Kidney epithelial cell (primary cell): ENCODE data around the gene PDZRN4. TPM values are rescaled to one million over a fixed set of nuclear protein-coding genes. Genes with fewer than 3 reads are reported as not detected.

ENCODE experiments used
- DNase-seq: peaks from one replicate; pipeline ENCODE4 v3.0.0-alpha.2; 2010; ENCODE audit warnings: low read depth
- H3K27me3 ChIP-seq: 2 replicates; pipeline ENCODE4 v1.6.0; 2011; ENCODE audit warnings: low read length; ENCODE audit not compliant: control insufficient read depth, insufficient read depth
- H3K36me3 ChIP-seq: 2 replicates; pipeline ENCODE4 v1.5.1; 2011; ENCODE audit warnings: low read length; ENCODE audit not compliant: control insufficient read depth, insufficient read depth
- H3K4me3 ChIP-seq: 2 replicates; pipeline ENCODE4 v1.5.1; 2011; ENCODE audit warnings: low read depth, mild to moderate bottlenecking, control low read depth, low read length
- CTCF ChIP-seq: IDR thresholded peaks from 2 replicates; pipeline ENCODE4 v1.5.1; 2011; ENCODE audit warnings: mild to moderate bottlenecking, moderate library complexity, low read length, control low read depth, inconsistent platforms; ENCODE audit not compliant: insufficient read depth, poor library complexity, severe bottlenecking
- total RNA-seq: library from RNA; depleted of rRNA; stranded (reverse); fragments of >200 nt; gene quantifications from 2 replicates; pipeline ENCODE4 v1.2.3, GENCODE V29; 2015

Gene PDZRN4
- total RNA-seq, 1 donor from 2014 or later, result not detected

GRCh38 chr12:41438854-41439541 is 250.9 kb downstream of the PDZRN4 start:
- no peak overlapping the region for H3K4me3 ChIP-seq
- DNase-seq, result no peak
- no peak for TF ChIP-seq CTCF
- no peaks in the 10 kb centered on the region for H3K36me3 ChIP-seq
- H3K27me3 ChIP-seq, result no peaks in the 10 kb centered on the region

DNA sequence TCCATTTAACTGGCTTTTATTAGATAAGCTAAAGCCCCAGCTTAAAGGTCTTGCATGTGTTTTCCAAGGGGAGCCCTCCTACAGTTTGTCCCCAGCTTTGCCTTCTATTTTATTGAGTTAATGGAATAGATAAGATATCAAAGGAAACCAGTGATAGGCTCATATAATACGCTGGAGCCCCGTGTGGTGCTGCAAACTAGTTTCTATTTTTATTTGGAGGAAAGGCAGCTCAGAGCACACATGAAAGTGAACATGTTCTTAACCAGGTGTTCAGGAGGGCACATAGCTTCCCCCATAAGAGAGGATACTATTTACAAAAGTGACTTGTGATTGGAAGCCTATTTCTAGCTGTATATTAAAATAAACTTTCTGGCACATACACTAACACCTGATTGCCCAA is 251.7 kb downstream of the PDZRN4 start:
- no peak for DNase-seq
- Histone ChIP-seq H3K27me3 (no peaks in the 10 kb centered on the region), H3K4me3 (no peak overlapping the region), H3K36me3 (no peaks in the 10 kb centered on the region)
- no peak for TF ChIP-seq CTCF

GRCh38 chr12:41441180-41441579 is 253.1 kb downstream of the PDZRN4 start:
- Histone ChIP-seq H3K4me3 (no peak overlapping the region), H3K27me3 (no peaks in the 10 kb centered on the region), H3K36me3 (no peaks in the 10 kb centered on the region)
- TF ChIP-seq CTCF, result no peak
- DNase-seq, result no peak

- no peak overlapping the region for H3K4me3 ChIP-seq
- no peak for TF ChIP-seq CTCF
- H3K27me3 ChIP-seq, result no peaks in the 10 kb centered on the region
- no peak for DNase-seq
- no peaks in the 10 kb centered on the region for H3K36me3 ChIP-seq
Measured at GRCh38 chr12:41442896-41443295, 254.8 kb downstream of the PDZRN4 start.

DNA sequence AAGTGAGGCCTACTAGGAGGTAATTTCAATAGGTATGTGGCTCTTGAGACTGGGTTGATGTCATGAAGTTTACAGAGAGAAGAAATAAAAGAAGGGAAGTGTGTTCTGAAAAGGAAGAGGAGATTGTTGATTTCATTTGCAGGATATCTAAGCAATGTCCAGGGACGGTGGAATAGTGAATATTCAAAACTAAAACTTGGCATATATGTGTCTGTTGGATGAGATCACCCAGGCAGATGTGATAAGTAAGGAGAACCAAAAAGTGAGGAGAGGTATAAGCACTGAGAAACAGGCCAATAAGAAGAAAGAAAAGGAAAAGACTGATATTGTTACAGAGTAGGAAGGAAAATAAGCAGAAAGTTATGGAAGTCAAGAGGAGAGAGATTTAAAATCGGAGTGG is 255.6 kb downstream of the PDZRN4 start:
- Histone ChIP-seq H3K27me3 (no peaks in the 10 kb centered on the region), H3K4me3 (no peak overlapping the region), H3K36me3 (no peaks in the 10 kb centered on the region)
- TF ChIP-seq CTCF, result no peak
- no peak for DNase-seq

DNA sequence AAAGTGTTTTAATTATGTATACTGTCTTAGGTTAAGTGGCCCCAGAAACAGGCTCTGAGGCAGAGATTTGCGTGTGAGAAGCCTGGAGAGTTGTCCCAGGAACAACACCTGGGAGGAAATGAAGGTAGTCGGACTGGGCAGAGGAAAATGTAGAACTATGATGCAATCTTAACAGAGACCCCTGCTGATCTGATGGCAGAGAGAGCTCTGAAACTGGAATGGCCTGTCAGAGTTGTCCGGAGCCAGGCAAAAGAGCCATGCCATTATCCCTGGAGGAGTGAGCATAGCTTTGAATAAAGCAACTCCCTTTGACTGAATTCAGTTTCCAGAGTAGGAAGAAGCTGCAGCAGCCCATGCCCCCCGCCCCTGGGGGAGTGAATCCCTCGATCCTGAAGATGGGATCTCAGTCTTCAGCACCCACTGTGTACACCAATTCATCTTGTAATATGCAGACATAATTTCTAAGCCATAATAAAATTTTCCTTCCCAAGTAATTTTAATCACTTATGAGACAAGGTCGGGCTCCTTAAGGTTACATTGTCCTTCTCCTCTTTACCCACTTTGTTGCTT is 264.8 kb downstream of the PDZRN4 start:
- Histone ChIP-seq H3K4me3 (no peak overlapping the region), H3K27me3 (no peaks in the 10 kb centered on the region), H3K36me3 (no peaks in the 10 kb centered on the region)
- no peak for DNase-seq
- TF ChIP-seq CTCF, result no peak
